ENCODE results near the gene IRF2.

Gene IRF2

DNA sequence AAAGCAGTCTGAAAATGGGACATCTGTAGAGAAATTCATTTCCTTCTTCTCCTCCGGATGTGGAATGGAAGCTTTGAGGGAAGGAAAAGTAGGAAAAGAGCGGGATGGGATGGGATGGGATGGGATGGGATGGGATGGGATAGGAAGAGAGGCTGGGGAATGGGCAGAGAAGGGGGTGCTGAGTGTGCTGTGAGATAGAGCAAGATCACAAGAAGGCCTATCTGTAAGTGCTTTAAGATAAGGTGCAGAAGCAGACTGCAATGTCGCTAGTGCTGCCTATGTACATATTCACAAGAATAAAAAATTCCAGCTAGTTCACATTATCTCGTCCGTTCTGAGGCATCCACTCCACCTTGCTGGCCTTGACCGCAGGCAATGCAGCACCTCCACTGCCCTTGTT is 86.2 kb downstream of the IRF2 start:
- TF ChIP-seq RARB (CRISPR knock-in tag; IDR thresholded peaks at IDR 0.05): no peak
- TF ChIP-seq, protein P1, sequence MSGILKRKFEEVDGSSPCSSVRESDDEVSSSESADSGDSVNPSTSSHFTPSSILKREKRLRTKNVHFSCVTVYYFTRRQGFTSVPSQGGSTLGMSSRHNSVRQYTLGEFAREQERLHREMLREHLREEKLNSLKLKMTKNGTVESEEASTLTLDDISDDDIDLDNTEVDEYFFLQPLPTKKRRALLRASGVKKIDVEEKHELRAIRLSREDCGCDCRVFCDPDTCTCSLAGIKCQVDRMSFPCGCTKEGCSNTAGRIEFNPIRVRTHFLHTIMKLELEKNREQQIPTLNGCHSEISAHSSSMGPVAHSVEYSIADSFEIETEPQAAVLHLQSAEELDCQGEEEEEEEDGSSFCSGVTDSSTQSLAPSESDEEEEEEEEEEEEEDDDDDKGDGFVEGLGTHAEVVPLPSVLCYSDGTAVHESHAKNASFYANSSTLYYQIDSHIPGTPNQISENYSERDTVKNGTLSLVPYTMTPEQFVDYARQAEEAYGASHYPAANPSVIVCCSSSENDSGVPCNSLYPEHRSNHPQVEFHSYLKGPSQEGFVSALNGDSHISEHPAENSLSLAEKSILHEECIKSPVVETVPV (CRISPR knock-in tag; IDR thresholded peaks at IDR 0.05): no peak
- TF ChIP-seq SNAI2 (CRISPR knock-in tag; IDR thresholded peaks at IDR 0.05): no peak
- no peak for TF ChIP-seq GLIS3 (CRISPR knock-in tag; IDR thresholded peaks at IDR 0.05)
- TF ChIP-seq ZFP3 (CRISPR knock-in tag; IDR thresholded peaks at IDR 0.05): no peak
- TF ChIP-seq, protein P2, sequence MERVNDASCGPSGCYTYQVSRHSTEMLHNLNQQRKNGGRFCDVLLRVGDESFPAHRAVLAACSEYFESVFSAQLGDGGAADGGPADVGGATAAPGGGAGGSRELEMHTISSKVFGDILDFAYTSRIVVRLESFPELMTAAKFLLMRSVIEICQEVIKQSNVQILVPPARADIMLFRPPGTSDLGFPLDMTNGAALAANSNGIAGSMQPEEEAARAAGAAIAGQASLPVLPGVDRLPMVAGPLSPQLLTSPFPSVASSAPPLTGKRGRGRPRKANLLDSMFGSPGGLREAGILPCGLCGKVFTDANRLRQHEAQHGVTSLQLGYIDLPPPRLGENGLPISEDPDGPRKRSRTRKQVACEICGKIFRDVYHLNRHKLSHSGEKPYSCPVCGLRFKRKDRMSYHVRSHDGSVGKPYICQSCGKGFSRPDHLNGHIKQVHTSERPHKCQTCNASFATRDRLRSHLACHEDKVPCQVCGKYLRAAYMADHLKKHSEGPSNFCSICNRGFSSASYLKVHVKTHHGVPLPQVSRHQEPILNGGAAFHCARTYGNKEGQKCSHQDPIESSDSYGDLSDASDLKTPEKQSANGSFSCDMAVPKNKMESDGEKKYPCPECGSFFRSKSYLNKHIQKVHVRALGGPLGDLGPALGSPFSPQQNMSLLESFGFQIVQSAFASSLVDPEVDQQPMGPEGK (CRISPR knock-in tag; IDR thresholded peaks at IDR 0.05; ENCODE audit: borderline replicate concordance): no peak
- no peak for TF ChIP-seq ZNF70 (CRISPR knock-in tag; IDR thresholded peaks at IDR 0.05)
- no peak for TF ChIP-seq TOX (CRISPR knock-in tag; IDR thresholded peaks at IDR 0.05; ENCODE audit: borderline replicate concordance)
- no peak for TF ChIP-seq ZNF8 (CRISPR knock-in tag; IDR thresholded peaks at IDR 0.05)
- TF ChIP-seq ZNF565 (CRISPR knock-in tag; conservative IDR thresholded peaks at IDR 0.05; ENCODE audit: low read depth): no peak
- no peak for TF ChIP-seq ARNTL (CRISPR knock-in tag; IDR thresholded peaks at IDR 0.05; ENCODE audit: borderline replicate concordance, low read depth)
- TF ChIP-seq PPARA (CRISPR knock-in tag; IDR thresholded peaks at IDR 0.05; ENCODE audit: borderline replicate concordance): no peak
- ATAC-seq: no peak

DNA sequence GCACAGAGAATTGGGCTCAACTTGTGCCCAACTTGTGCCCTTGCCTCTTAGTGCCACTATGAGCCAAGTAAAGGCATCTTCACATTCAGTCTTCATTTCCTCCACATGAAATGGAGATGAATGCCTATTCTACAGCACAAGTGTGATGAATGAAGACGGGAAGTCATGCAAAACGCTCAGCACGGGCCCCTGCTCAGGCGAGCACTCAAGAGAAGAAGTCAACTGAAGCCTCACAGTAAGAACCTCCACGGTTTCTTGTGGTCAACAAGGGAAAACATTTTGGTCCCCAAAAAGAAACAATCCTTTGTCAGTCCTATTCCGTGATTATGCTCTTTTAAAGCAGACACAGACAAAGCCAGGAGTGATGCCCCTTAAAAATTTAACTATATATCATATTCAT is 87.0 kb downstream of the IRF2 start:
- no peak for ATAC-seq
- TF ChIP-seq ZNF565 (CRISPR knock-in tag; conservative IDR thresholded peaks at IDR 0.05; ENCODE audit: low read depth): no peak
- TF ChIP-seq ZFP30 (CRISPR knock-in tag; IDR thresholded peaks at IDR 0.05): no peak
- TF ChIP-seq ZFP3 (CRISPR knock-in tag; IDR thresholded peaks at IDR 0.05): no peak

DNA sequence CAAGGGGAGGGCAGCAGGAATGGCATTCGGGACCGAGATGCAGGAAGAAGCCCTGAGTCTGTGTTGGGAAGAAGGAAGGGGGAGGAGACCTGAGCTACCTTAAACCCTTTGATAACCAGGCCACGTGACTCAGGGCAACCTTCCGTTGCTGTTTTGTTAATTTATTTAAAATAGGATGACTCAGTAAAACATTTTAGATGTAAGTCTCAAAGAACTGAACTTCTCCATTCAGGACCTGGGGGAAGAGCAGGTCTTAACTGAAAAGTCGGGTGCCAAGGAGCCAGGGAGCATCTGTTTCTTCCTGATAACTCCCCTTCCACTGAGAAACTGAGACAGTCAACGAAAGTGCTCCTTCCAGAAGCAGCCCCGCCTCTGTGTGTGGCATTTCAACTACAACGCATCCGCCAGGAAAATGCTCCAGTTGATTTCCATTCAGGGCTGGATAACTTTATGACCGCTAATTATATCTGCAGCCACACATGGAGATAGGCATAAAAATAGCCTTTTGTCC is 88.0 kb downstream of the IRF2 start:
- TF ChIP-seq ARNTL (CRISPR knock-in tag; IDR thresholded peaks at IDR 0.05; ENCODE audit: borderline replicate concordance, low read depth): no peak
- TF ChIP-seq TCF4 (CRISPR knock-in tag; IDR thresholded peaks at IDR 0.05; ENCODE audit: borderline replicate concordance): no peak
- TF ChIP-seq ZNF8 (CRISPR knock-in tag; IDR thresholded peaks at IDR 0.05): no peak
- TF ChIP-seq, protein P1 (CRISPR knock-in tag; IDR thresholded peaks at IDR 0.05): no peak
- no peak for TF ChIP-seq PPARA (CRISPR knock-in tag; IDR thresholded peaks at IDR 0.05; ENCODE audit: borderline replicate concordance)
- TF ChIP-seq, protein P3, sequence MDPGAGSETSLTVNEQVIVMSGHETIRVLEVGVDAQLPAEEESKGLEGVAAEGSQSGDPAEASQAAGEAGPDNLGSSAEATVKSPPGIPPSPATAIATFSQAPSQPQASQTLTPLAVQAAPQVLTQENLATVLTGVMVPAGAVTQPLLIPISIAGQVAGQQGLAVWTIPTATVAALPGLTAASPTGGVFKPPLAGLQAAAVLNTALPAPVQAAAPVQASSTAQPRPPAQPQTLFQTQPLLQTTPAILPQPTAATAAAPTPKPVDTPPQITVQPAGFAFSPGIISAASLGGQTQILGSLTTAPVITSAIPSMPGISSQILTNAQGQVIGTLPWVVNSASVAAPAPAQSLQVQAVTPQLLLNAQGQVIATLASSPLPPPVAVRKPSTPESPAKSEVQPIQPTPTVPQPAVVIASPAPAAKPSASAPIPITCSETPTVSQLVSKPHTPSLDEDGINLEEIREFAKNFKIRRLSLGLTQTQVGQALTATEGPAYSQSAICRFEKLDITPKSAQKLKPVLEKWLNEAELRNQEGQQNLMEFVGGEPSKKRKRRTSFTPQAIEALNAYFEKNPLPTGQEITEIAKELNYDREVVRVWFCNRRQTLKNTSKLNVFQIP (CRISPR knock-in tag; IDR thresholded peaks at IDR 0.05; ENCODE audit: borderline replicate concordance, low read depth): no peak
- no peak for TF ChIP-seq OSR1 (CRISPR knock-in tag; IDR thresholded peaks at IDR 0.05)
- no peak for TF ChIP-seq BACH2 (CRISPR knock-in tag; IDR thresholded peaks at IDR 0.05; ENCODE audit: borderline replicate concordance)
- no peak for TF ChIP-seq GLIS3 (CRISPR knock-in tag; IDR thresholded peaks at IDR 0.05)
- TF ChIP-seq SNAI2 (CRISPR knock-in tag; IDR thresholded peaks at IDR 0.05): no peak
- TF ChIP-seq ISL1 (CRISPR knock-in tag; IDR thresholded peaks at IDR 0.05): no peak
- no peak for TF ChIP-seq ZNF70 (CRISPR knock-in tag; IDR thresholded peaks at IDR 0.05)
- TF ChIP-seq ZFP30 (CRISPR knock-in tag; IDR thresholded peaks at IDR 0.05): no peak
- TF ChIP-seq, protein P2 (CRISPR knock-in tag; IDR thresholded peaks at IDR 0.05; ENCODE audit: borderline replicate concordance): no peak
- TF ChIP-seq ZC3H10 (CRISPR knock-in tag; IDR thresholded peaks at IDR 0.05): no peak
- TF ChIP-seq ZNF565 (CRISPR knock-in tag; conservative IDR thresholded peaks at IDR 0.05; ENCODE audit: low read depth): no peak

More for the DNA sequence above, 88.0 kb downstream of the IRF2 start:
- no peak for ATAC-seq
